T47D (cell line): ENCODE data around the gene FREY1.

Experiments used
- DNase-seq, 2 experiments: peaks; one replicate each; pipeline versions ENCODE4 v3.0.0 to v3.0.0-alpha.2; 2011 to 2012; ENCODE audit warnings: low read depth in 1 of 2, low spot score in 1 of 2
- JUND ChIP-seq: IDR thresholded peaks from 2 replicates; pipeline ENCODE4 v1.6.1; 2012; ENCODE audit warnings: low read depth
- in situ Hi-C: cut with HindIII; loops from 2 replicates; pipeline ENCODE4 v1.10.0; 2016; ENCODE audit warnings: low sequenced_read_pairs, low pct_unique_long_range_greater_than_20kb

FREY1 gene

DNA sequence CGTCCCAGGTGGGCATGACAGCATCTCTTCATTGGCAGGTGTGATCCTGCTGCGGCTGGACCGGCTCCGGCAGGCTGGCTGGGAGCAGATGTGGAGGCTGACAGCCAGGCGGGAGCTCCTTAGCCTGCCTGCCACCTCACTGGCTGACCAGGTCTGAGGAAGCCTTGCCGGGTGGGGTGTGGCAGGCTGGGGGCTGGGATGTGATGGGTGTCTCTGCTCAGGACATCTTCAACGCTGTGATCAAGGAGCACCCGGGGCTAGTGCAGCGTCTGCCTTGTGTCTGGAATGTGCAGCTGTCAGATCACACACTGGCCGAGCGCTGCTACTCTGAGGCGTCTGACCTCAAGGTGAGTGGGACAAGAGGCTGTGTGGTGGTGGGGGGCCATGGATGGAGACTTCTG is 18.9 kb upstream of the FREY1 start:
- DNase-seq = no peak
- TF ChIP-seq JUND = no peak
- in situ Hi-C loops = no loop called here

DNA sequence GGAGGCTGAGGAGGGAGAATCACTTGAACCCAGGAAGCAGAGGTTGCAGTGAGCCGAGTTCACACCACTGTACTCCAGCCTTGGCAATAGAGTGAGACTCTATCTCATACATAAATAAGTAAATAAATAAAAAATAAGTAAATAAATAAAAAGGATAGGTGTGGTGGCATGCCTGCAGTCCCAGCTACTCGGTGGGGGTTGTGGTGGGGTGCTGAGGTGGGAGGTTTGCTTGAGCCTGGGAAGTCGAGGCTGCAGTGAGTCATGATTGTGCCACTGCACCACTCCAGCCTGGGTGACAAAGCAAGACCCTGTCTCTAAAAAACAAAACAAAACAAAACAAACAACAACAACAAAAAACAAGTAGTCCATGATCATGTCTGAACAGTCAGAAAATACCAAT is 18.5 kb upstream of the FREY1 start:
- no peak for DNase-seq
- TF ChIP-seq JUND = no peak
- in situ Hi-C loops = no loop called here

DNA sequence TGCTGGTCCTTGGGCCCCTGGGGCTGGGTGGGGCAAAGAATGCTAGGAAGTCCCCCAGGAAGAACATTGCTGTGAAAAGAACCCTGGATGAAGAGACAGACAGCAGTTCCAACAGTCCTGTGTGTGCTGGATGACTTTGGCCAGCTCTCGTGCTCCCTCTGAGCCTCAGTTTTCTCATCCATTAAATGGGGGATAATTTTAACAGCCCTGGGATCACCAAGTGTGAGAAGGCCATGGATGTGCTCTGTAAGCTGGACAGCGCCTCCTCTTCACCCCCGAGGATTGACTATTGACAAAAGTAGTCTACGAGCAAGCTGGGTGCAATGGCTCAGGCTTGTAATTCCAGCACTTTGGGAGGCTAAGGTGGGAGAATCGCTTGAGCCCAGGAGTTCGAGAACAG is 17.9 kb upstream of the FREY1 start:
- in situ Hi-C loops = no loop called here
- no peak for DNase-seq
- TF ChIP-seq JUND = no peak

DNA sequence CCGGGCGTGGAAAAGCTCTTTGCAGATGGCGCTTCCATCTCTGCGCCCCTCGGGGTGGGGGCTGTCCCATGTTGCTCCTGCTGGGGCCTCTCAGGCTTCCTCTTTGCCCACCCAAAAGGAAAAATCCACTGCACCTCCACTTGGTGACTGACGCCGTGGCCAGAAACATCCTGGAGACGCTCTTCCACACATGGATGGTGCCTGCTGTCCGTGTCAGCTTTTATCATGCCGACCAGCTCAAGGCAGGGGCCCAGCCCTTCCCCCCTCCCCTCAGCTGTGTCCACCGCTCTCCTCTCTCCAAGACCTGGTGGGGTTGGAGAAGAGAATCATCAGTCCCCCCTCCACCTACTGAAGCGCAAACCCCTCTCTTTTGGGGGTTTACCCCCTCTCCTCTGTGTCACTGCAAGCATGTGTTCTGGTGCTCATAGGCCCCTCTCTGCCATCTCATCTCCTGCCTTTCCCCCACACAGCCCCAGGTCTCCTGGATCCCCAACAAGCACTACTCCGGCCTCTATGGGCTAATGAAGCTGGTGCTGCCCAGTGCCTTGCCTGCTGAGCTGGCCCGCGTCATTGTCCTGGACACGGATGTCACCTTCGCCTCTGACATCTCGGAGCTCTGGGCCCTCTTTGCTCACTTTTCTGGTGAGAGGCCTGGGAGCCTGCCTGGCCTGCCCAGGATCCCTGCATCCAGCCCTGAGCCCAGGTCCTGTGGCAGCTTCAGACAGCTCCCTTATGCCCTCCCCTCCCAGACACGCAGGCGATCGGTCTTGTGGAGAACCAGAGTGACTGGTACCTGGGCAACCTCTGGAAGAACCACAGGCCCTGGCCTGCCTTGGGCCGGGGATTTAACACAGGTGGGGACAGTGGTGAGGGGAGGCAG is 17.2 kb upstream of the FREY1 start:
- DNase-seq = no peak
- in situ Hi-C loops = no loop called here
- TF ChIP-seq JUND = no peak

DNA sequence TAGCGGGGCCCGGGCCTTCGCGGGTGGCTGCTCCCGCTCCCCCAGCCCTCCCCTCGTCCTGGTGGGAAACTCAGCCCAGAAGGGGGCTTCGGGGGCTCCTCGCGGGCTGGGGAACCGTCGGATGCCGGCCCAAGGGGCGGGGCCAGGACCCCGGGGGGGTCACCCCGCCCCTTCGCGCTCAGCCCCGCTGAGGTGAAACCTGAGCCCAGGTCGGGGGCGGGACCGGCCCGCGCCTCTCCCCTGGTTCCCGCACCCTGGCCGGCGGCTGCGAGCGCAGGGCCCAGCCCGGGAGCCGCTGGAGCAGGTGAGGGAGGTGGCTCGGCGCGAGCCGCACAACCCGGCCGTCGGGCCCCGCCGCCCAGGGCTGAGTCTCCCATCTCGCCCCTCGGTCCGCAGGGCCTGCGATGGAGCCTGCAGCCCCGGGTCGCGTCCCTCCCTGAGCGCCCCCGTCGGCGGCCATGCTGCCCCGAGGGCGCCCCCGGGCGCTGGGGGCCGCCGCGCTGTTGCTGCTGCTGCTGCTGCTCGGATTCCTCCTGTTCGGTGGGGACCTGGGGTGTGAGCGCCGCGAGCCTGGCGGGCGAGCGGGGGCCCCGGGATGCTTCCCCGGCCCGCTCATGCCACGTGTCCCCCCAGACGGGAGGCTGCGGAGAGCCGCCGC is 15.5 kb upstream of the FREY1 start, which contains the start of gene LARGE2:
Gene LARGE2, plus strand, starts transcription at position 232 of the 658 bp plus-strand sequence. Its CDS starts 227 bp downstream, at position 459.
- TF ChIP-seq JUND = no peak
- in situ Hi-C loops = no loop called here
- DNase-seq = peak; percentile 92 to 98

DNA sequence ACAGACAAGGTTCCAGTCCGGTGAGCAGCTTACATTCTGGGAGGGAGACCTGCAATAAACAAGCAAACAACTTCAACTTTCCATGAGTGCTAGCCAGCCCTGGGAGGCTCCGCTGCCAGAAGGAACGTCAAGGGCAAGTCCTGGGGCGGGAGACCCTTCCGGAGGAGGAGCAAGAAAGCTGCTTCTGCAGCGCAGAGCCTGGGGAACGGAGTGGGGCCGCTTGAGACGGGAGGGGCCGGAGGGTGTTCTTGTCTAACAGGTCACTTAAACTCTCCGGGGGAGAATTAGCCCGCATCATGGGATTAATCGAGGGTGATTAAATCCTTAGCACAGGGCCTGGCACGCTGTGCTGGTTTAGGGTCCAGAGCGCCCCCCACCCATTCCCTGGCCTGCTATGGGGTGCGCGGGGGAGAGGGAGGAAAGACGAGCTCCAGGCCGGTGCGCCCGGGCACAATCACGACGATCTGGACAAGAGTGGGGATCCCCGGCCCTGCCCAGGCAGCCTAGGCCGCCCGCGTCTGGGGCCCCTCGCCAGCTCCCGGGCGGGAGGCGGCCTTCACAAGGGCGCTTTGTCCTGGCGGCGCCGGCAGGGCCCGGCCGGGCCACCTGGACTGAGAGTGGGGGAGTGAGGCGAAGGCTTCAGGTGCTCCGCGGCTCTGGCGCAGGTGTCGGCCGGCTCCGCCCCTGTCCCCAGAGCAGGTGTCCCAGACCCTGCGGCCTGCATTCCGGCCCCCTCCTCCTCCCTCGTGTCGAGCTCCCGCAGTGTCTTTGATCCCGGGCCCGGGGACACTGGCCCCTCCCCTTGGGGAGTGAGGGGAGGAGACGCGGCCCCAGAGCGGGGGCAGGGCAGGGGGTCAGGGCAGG is 14.7 kb upstream of the FREY1 start:
- no peak for TF ChIP-seq JUND
- in situ Hi-C loops = no loop called here
- peak; percentile 96 to 99 for DNase-seq

DNA sequence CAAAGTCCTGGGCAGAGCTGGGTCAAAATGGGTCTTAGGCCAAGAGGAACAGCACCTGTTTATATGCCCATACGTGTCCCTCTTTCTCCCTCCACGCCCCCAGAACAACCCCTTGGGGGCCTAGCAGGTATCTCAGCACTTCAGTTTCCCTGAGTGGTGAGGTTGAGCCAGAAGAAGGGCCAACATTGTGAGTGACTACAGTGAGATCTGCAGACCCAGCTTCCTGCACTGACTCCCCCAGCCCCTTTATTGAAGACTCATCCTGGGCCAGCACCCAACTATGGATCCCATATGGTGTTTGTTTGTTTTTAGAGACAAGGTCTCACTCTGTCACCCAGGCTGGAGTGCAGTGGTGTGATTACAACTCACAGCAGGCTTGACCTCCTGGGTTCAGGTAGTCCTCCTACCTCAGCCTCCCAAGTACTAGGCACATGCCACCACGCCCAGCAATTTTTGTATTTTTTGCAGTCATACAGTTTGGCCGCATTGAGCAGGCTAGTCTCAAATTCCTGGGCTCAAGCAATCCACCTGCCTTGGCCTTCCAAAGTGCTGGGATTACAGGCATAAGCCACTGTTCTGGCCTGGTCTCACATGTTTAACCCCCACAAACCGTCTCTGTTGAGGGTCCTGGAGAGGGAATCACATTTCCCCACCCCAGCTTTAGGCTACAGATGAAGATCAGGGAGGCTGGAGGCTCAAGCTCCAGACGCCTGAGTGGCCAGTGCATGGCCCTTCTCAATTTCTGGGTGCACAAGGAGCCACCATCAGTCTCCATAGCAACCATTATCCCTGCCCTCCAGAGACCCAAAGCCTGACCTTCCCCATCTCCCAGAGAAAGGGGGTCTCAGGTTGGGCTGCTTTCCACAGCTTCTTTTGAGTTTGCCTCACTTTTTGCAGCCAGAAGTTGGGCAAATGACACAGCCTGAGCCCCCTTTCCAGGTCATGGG is 13.7 kb upstream of the FREY1 start:
- no peak for TF ChIP-seq JUND
- no peak for DNase-seq
- in situ Hi-C loops = no loop called here

DNA sequence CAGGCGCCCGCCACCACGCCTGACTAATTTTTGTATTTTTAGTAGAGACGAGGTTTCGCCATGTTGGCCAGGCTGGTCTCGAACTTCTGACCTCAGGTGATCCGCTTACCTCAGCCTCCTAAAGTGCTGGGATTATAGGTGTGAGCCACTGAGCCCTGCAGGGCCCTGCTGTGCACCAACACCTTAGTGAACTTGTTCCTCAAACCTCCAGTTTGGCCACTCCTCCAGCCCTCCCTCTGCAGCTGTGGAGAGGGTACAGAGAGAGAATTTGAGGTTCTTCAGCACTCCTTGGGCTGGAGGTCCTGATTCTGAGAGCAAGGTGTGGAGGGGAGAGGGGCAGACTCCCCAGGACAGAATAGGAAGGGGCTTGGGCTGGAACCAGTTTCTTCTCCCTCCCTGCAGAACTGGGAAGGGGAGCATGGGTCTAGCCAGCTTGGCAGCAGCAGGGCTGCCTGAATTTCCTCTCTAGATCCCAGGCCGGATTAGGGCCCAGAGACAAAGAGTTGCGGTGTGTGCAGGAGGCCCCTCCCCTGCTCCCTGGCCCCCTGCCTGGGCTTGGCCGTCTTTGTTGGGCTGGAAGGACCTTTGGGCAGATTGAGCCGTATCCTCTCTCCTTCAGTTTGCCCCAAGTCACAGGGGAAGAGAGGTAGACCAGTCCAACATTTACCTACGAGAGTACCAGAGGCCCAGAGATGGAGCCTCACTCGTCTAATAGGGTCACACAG is 12.9 kb upstream of the FREY1 start:
- in situ Hi-C loops = no loop called here
- peak in 1 of 2 experiments; percentile 80 for DNase-seq
- no peak for TF ChIP-seq JUND

DNA sequence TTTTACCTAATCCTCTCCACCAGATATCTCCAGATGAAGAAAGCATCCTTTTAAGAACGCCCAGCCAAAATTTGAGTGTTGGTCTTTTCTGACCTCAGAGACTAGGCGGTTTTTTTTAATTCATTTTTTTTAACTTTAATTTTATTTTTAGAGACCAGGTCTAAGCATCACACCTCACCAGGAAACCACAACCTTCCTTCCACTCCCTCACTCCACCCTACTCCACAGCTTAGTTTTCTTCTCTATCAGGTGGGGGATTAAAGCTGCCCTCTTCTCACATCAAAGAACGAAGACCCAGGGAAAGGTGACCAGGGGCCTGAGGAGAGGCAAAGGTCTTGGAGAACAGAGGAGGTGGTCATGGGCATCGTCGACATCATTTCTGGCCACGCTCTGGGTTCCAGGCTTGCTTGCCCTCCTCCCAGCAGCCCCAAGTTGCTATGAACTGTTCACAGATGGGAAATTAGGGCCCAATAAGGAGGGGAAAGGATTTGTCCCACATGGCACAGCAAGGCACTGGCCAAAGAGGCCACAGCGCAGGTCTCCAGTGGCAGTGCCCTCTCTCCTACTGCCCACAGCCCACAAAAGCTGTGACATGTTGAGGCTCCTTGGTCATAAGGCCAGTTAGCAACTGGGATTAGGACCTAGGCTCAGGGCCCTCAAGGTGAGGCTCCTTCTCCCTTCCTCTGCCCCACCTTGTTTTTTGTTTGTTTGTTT is 12.0 kb upstream of the FREY1 start:
- TF ChIP-seq JUND = no peak
- in situ Hi-C loops = no loop called here
- no peak for DNase-seq

DNA sequence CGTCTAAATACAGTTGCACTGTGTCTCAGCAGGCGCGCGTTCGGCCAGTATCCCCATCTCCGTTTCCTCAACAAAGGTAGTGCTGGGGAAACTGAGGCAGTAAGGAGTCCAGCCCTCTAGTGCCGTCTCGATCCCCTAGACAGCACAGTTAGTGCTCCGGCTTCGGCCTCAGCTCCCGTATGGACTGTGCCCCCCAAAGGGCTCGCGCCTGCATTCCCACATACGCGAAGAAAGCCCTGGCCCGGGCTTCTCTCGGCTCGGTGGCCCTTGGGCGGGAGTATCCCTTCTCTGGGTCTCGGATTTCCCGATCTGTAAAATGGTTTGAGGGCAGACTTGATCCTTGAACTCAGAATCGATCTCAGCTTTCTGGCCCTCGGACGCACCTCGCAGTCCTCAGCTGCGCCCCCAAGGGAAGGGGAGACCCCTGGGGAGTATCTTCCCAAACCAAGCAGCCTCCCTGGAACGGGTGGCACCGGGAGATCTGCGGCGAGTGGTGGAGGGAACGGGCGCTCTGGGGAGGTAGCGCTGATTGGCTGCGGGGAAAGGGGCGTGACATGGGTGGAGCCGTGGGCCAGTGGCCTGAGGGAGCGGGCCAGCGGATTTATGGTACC is 11.4 kb upstream of the FREY1 start:
- in situ Hi-C loops = no loop called here
- TF ChIP-seq JUND = no peak
- DNase-seq = peak; percentile 87 to 91
